CD4-positive, alpha-beta T cell (primary cell): ENCODE measurements around the gene MAPT. TPM values are rescaled to one million over a fixed set of nuclear protein-coding genes. Genes with fewer than 3 reads are reported as not detected.

Experiments
- ATAC-seq: fragments of 200-7000 bp; cut with Tn5 transposase; one replicate; pipeline ENCODE4 v1.10.0; 2022; ENCODE audit warnings: mild to moderate bottlenecking; ENCODE audit not compliant: poor library complexity
- CTCF ChIA-PET: fragments of 350-600 bp; sonication (Branson Sonifier 250); formaldehyde crosslinking; loops from one replicate; lab custom pipeline; 2021; ENCODE audit warnings: antibody characterized with exemption, inconsistent platforms; lab: Charles Lee
- POLR2A ChIA-PET: fragments of 350-600 bp; sonication (Branson Sonifier 250); formaldehyde crosslinking; loops from one replicate; lab custom pipeline; 2021; ENCODE audit warnings: antibody characterized with exemption, inconsistent platforms; lab: Charles Lee
- DNase-seq, 14 experiments: peaks; one replicate each; pipeline ENCODE4 v3.0.0-alpha.2; 2013 to 2020; ENCODE audit warnings: mixed read lengths in 2 of 14
- H3K27ac ChIP-seq, 2 donors: one replicate each; pipeline versions ENCODE4 v1.5.1 to v1.7.0; 2013; ENCODE audit warnings: low read length in 2 of 2, low read depth in 1 of 2, mild to moderate bottlenecking in 1 of 2
- H3K27me3 ChIP-seq, 2 experiments: 1 replicate in 1 of 2; 2 replicates in 1 of 2; pipeline versions ENCODE4 v1.6.1 to v1.7.0; 2013; ENCODE audit warnings: low read length in 2 of 2, control low read depth in 1 of 2, mild to moderate bottlenecking in 1 of 2, moderate library complexity in 1 of 2; ENCODE audit not compliant: insufficient read depth in 2 of 2, control insufficient read depth in 1 of 2
- H3K36me3 ChIP-seq: one replicate; pipeline ENCODE4 v1.6.1; 2013; ENCODE audit warnings: low read length, control low read depth; ENCODE audit not compliant: insufficient read depth
- H3K4me1 ChIP-seq: one replicate; pipeline ENCODE4 v1.6.1; 2013; ENCODE audit warnings: low read length, control low read depth; ENCODE audit not compliant: insufficient read depth
- H3K4me3 ChIP-seq: one replicate; pipeline ENCODE4 v1.5.1; 2013; ENCODE audit warnings: mild to moderate bottlenecking, low read length, moderate library complexity
- H3K9me3 ChIP-seq, 2 experiments: 1 replicate in 1 of 2; 2 replicates in 1 of 2; pipeline versions ENCODE4 v1.6.1 to v1.7.0; 2013; ENCODE audit warnings: low read length in 2 of 2, mild to moderate bottlenecking in 2 of 2, control low read depth in 1 of 2, moderate library complexity in 1 of 2; ENCODE audit not compliant: control insufficient read depth in 1 of 2, insufficient read depth in 1 of 2
- H3K27ac Mint-ChIP-seq: one replicate; pipeline ENCODE4 v1.8.0; 2020; ENCODE audit warnings: mixed read lengths
- H3K27me3 Mint-ChIP-seq: one replicate; pipeline ENCODE4 v1.8.0; 2021; ENCODE audit warnings: mixed read lengths
- H3K36me3 Mint-ChIP-seq: one replicate; pipeline ENCODE4 v1.8.0; 2021; ENCODE audit warnings: low read depth, mixed read lengths
- H3K4me1 Mint-ChIP-seq: one replicate; pipeline ENCODE4 v1.8.0; 2021; ENCODE audit warnings: low read depth, mixed read lengths
- H3K4me3 Mint-ChIP-seq: one replicate; pipeline ENCODE4 v1.8.0; 2020; ENCODE audit warnings: mild to moderate bottlenecking, mixed read lengths
- H3K9me3 Mint-ChIP-seq: one replicate; pipeline ENCODE4 v1.8.0; 2020; ENCODE audit warnings: mixed read lengths
- intact Hi-C, 2 experiments: fragments of 100-400 bp; cut with DNase I in 1 of 2; cut with micrococcal nuclease in 1 of 2; formaldehyde crosslinking; loops; one replicate each; pipeline versions ENCODE4 v1.15.1 to v1.9.0; 2023 to 2025; cut with DNase I, micrococcal nuclease
- total RNA-seq, 174 experiments: library from RNA in 2 of 174; stranded (reverse) in 2 of 174; gene quantifications; one replicate each; pipeline ENCODE4 v1.2.3 and lab custom pipeline; 2021 to 2026
- TF ChIP-seq, protein P1 (sequence below): fragments of 200-600 bp; IDR thresholded peaks from one replicate; pipeline ENCODE4 v1.8.0; 2022; ENCODE audit warnings: antibody characterized with exemption, mild to moderate bottlenecking

MAPT gene
- total RNA-seq, 2 experiments from 2014 or later, result 0.41 to 0.53 TPM

DNA sequence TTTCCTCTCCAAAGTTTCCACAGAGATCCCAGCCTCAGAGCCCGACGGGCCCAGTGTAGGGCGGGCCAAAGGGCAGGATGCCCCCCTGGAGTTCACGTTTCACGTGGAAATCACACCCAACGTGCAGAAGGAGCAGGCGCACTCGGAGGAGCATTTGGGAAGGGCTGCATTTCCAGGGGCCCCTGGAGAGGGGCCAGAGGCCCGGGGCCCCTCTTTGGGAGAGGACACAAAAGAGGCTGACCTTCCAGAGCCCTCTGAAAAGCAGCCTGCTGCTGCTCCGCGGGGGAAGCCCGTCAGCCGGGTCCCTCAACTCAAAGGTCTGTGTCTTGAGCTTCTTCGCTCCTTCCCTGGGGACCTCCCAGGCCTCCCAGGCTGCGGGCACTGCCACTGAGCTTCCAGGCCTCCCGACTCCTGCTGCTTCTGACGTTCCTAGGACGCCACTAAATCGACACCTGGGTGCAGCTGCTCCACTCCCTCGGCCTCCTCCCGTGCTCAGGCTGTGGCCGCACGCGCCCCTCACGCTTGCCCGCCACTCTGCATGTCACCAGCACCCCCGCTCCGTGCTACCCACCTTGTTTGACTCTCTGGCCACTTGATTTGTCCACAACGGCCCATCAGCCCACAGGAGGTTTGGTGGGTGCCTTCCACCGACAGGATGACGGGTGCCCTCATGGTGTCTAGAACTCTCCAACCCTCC lies 89.4 kb downstream of the MAPT start:
- TF ChIP-seq, protein P1, sequence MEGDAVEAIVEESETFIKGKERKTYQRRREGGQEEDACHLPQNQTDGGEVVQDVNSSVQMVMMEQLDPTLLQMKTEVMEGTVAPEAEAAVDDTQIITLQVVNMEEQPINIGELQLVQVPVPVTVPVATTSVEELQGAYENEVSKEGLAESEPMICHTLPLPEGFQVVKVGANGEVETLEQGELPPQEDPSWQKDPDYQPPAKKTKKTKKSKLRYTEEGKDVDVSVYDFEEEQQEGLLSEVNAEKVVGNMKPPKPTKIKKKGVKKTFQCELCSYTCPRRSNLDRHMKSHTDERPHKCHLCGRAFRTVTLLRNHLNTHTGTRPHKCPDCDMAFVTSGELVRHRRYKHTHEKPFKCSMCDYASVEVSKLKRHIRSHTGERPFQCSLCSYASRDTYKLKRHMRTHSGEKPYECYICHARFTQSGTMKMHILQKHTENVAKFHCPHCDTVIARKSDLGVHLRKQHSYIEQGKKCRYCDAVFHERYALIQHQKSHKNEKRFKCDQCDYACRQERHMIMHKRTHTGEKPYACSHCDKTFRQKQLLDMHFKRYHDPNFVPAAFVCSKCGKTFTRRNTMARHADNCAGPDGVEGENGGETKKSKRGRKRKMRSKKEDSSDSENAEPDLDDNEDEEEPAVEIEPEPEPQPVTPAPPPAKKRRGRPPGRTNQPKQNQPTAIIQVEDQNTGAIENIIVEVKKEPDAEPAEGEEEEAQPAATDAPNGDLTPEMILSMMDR, result no peak
- Mint-ChIP-seq H3K4me3 (no peak overlapping the region), H3K4me1 (no peaks in the 10 kb centered on the region), H3K27me3 (no peaks in the 10 kb centered on the region), H3K9me3 (no peaks in the 10 kb centered on the region), H3K27ac (no peak overlapping the region), H3K36me3 (no peaks in the 10 kb centered on the region)
- intact Hi-C loops, result no loop called here
- H3K4me3 ChIP-seq, result no peak overlapping the region
- H3K27me3 ChIP-seq, result no peaks in the 10 kb centered on the region
- H3K4me1 ChIP-seq, result no peaks in the 10 kb centered on the region
- DNase-seq (no peak), ATAC-seq (no peak)
- H3K27ac ChIP-seq, result no peak overlapping the region
- POLR2A ChIA-PET, result no interaction called here
- H3K9me3 ChIP-seq, result no peaks in the 10 kb centered on the region
- no peaks in the 10 kb centered on the region for H3K36me3 ChIP-seq
- CTCF ChIA-PET, result no interaction called here

DNA sequence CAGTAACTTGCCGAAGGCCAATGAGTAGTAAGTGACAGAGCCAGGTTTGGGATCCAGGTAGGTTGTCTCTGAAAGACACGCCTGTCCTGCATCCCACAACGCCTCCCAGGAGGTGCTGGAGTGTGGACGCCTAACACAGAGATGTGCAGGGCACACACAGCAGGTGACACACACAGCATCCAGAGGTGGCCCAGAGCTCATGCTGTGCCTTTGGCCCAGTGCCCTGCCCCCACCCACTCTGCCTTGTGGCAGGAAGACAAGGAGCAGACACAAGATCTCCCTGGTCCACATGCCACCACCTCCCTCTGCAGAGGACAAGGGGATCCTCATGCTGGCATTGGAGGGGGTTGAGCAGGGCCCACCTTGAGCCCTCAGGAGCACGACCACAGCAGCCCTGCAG lies 90.0 kb downstream of the MAPT start:
- H3K36me3 ChIP-seq, result no peaks in the 10 kb centered on the region
- no peaks in the 10 kb centered on the region for H3K4me1 ChIP-seq
- intact Hi-C loops, result no loop called here
- H3K9me3 ChIP-seq, result no peaks in the 10 kb centered on the region
- Mint-ChIP-seq H3K9me3 (no peaks in the 10 kb centered on the region), H3K4me3 (no peak overlapping the region), H3K4me1 (no peaks in the 10 kb centered on the region), H3K27me3 (no peaks in the 10 kb centered on the region), H3K36me3 (no peaks in the 10 kb centered on the region), H3K27ac (no peak overlapping the region)
- CTCF ChIA-PET, result no interaction called here
- no peak overlapping the region for H3K4me3 ChIP-seq
- DNase-seq (no peak), ATAC-seq (no peak)
- H3K27ac ChIP-seq, result no peak overlapping the region
- POLR2A ChIA-PET, result no interaction called here
- H3K27me3 ChIP-seq, result no peaks in the 10 kb centered on the region
- TF ChIP-seq, protein P1, result no peak

DNA sequence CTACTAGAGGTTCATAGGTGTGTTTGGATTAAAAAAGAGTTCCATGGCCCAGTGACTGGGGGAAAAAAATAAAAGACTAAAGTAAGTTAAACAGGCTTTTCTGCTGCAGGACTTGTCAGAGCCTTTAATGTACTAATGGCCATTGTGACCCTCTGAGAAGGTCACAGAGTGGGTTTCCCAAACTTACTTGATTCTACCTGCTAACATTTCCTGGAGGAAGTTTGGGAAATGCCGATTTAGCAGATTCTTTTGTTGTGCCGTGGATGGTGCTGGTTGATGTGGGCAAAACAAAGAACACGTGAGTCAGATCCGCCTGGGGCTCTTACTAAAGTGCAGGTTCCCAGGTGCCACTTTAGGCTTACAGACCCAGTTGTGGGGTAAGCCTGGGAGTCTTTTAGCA lies 91.1 kb downstream of the MAPT start:
- CTCF ChIA-PET, result no interaction called here

More for the DNA sequence above, 91.1 kb downstream of the MAPT start:
- POLR2A ChIA-PET, result no interaction called here
- Mint-ChIP-seq H3K27ac (no peak overlapping the region), H3K4me3 (no peak overlapping the region), H3K9me3 (no peaks in the 10 kb centered on the region), H3K36me3 (no peaks in the 10 kb centered on the region), H3K27me3 (no peaks in the 10 kb centered on the region), H3K4me1 (no peaks in the 10 kb centered on the region)
- Histone ChIP-seq H3K4me1 (no peaks in the 10 kb centered on the region), H3K27me3 (no peaks in the 10 kb centered on the region), H3K36me3 (no peaks in the 10 kb centered on the region), H3K9me3 (no peaks in the 10 kb centered on the region), H3K27ac (no peak overlapping the region), H3K4me3 (no peak overlapping the region)
- intact Hi-C loops, result no loop called here
- DNase-seq, result no peak
- TF ChIP-seq, protein P1, result no peak
- no peak for ATAC-seq
